DOHH2 (cell line): ENCODE results near the gene MAPK7.

Source experiments
- H3F3A ChIP-seq: fragments of 200-600 bp; sonication (generic), shearing (Covaris generic); 2 replicates; pipeline ENCODE4 v1.6.0; 2016; ENCODE audit warnings: antibody characterized with exemption, mild to moderate bottlenecking; ENCODE audit not compliant: control insufficient read depth, insufficient read depth
- H3K27ac ChIP-seq: fragments of 200-600 bp; sonication (generic); 2 replicates; pipeline ENCODE4 v1.5.1; 2014; ENCODE audit warnings: low read depth, mild to moderate bottlenecking, low read length, moderate library complexity
- H3K27me3 ChIP-seq: fragments of 200-600 bp; sonication (generic); 2 replicates; pipeline ENCODE4 v1.6.1; 2014; ENCODE audit warnings: mild to moderate bottlenecking, low read length, mixed read lengths; ENCODE audit not compliant: control insufficient read depth
- H3K36me3 ChIP-seq: fragments of 200-600 bp; sonication (generic); 2 replicates; pipeline ENCODE4 v1.6.1; 2014; ENCODE audit warnings: mild to moderate bottlenecking, low read length, moderate library complexity, mixed read lengths; ENCODE audit not compliant: control insufficient read depth
- H3K4me1 ChIP-seq: fragments of 200-600 bp; sonication (generic); 2 replicates; pipeline ENCODE4 v1.6.1; 2014; ENCODE audit warnings: mild to moderate bottlenecking, low read length, mixed read lengths; ENCODE audit not compliant: control insufficient read depth
- H3K4me2 ChIP-seq: fragments of 200-600 bp; sonication (generic); 2 replicates; pipeline ENCODE4 v1.6.0; 2014; ENCODE audit warnings: mild to moderate bottlenecking, low read length, moderate library complexity
- H3K4me3 ChIP-seq: fragments of 200-600 bp; sonication (generic); 2 replicates; pipeline ENCODE4 v1.5.1; 2014; ENCODE audit warnings: mild to moderate bottlenecking, low read length, mixed read lengths
- H3K79me2 ChIP-seq: fragments of 200-600 bp; sonication (generic); 2 replicates; pipeline ENCODE4 v1.6.1; 2014; ENCODE audit warnings: mild to moderate bottlenecking, low read length, mixed read lengths; ENCODE audit not compliant: control insufficient read depth
- H3K9me2 ChIP-seq: fragments of 200-600 bp; sonication (generic); replicated peaks from 2 replicates; pipeline ENCODE4 v1.6.1; 2014; ENCODE audit warnings: mild to moderate bottlenecking, low read length, mixed read lengths; ENCODE audit not compliant: control insufficient read depth
- H3K9me3 ChIP-seq: fragments of 200-600 bp; sonication (generic); 2 replicates; pipeline ENCODE4 v1.6.1; 2014; ENCODE audit warnings: antibody characterized with exemption, low read length, mixed read lengths; ENCODE audit not compliant: control insufficient read depth, insufficient read depth
- H4K20me1 ChIP-seq: fragments of 200-600 bp; sonication (generic); 2 replicates; pipeline ENCODE4 v1.6.0; 2014; ENCODE audit warnings: low read depth, mild to moderate bottlenecking, antibody characterized with exemption, low read length, moderate library complexity; ENCODE audit not compliant: control insufficient read depth, insufficient read depth
- CTCF ChIP-seq: fragments of 200-600 bp; sonication (generic); IDR thresholded peaks from one replicate; pipeline ENCODE4 v1.5.1; 2014; ENCODE audit warnings: antibody characterized with exemption, mild to moderate bottlenecking, low read depth, low read length; ENCODE audit not compliant: poor library complexity, severe bottlenecking
- EZH2phosphoT487 ChIP-seq: fragments of 200-600 bp; sonication (generic); IDR thresholded peaks from 2 replicates; pipeline ENCODE4 v1.6.1; 2017; ENCODE audit warnings: borderline replicate concordance, mild to moderate bottlenecking, antibody characterized with exemption, low read length, moderate library complexity, mixed read lengths

Gene MAPK7

GRCh38 chr17:19421926-19422325 is 43.6 kb downstream of the MAPK7 start:
- Histone ChIP-seq H3K27me3 (peaks cover 19% of the 10 kb centered on the region), H3K4me2 (no peak overlapping the region), H3K4me3 (no peak overlapping the region), H3F3A (no peaks in the 10 kb centered on the region), H3K4me1 (no peaks in the 10 kb centered on the region), H3K36me3 (no peaks in the 10 kb centered on the region), H3K9me3 (no peaks in the 10 kb centered on the region), H3K9me2 (no peaks in the 10 kb centered on the region), H4K20me1 (no peaks in the 10 kb centered on the region), H3K79me2 (no peaks in the 10 kb centered on the region), H3K27ac (no peak overlapping the region)
- TF ChIP-seq EZH2phosphoT487 (no peak), CTCF (no peak)

- Histone ChIP-seq H3K9me3 (no peaks in the 10 kb centered on the region), H3K4me3 (no peak overlapping the region), H3K79me2 (no peaks in the 10 kb centered on the region), H3K36me3 (no peaks in the 10 kb centered on the region), H3K9me2 (no peaks in the 10 kb centered on the region), H4K20me1 (no peaks in the 10 kb centered on the region), H3K27me3 (peaks cover 6% of the 10 kb centered on the region), H3K27ac (no peak overlapping the region), H3K4me1 (no peaks in the 10 kb centered on the region), H3F3A (no peaks in the 10 kb centered on the region), H3K4me2 (no peak overlapping the region)
- TF ChIP-seq EZH2phosphoT487 (no peak), CTCF (no peak)
These were observed 46.9 kb downstream of the MAPK7 start for GRCh38 chr17:19424934-19425868.

GRCh38 chr17:19426631-19427030 is 48.3 kb downstream of the MAPK7 start:
- H4K20me1 ChIP-seq = no peaks in the 10 kb centered on the region
- H3K9me3 ChIP-seq = no peaks in the 10 kb centered on the region
- H3K4me2 ChIP-seq = no peak overlapping the region
- no peak overlapping the region for H3K4me3 ChIP-seq
- no peak for TF ChIP-seq EZH2phosphoT487
- no peak for TF ChIP-seq CTCF
- peaks cover 6% of the 10 kb centered on the region for H3K27me3 ChIP-seq
- no peak overlapping the region for H3K27ac ChIP-seq
- H3K36me3 ChIP-seq = no peaks in the 10 kb centered on the region
- H3F3A ChIP-seq = no peaks in the 10 kb centered on the region
- H3K9me2 ChIP-seq = no peaks in the 10 kb centered on the region
- no peaks in the 10 kb centered on the region for H3K79me2 ChIP-seq
- no peaks in the 10 kb centered on the region for H3K4me1 ChIP-seq
